H1 (cell line): ENCODE data around the gene PHC2. TPM values are rescaled to one million over a fixed set of nuclear protein-coding genes. Genes with fewer than 3 reads are reported as not detected.

Experiments used
- RAD21 ChIP-seq, 2 experiments: IDR thresholded peaks in 1 of 2; conservative IDR thresholded peaks in 1 of 2; 2 replicates each; pipeline ENCODE4 v1.6.1; 2011; ENCODE audit warnings: low read depth in 2 of 2, low read length in 2 of 2, improper control_type of control experiment in 1 of 2, inconsistent platforms in 1 of 2, mild to moderate bottlenecking in 1 of 2, moderate library complexity in 1 of 2
- RBBP5 ChIP-seq: IDR thresholded peaks from 2 replicates; pipeline ENCODE4 v1.7.1; 2012; ENCODE audit warnings: low read depth, mild to moderate bottlenecking, inconsistent platforms, low read length, moderate library complexity, borderline replicate concordance
- SIRT6 ChIP-seq: IDR thresholded peaks from one replicate; pipeline ENCODE4 v1.7.1; 2012; ENCODE audit warnings: low read length, inconsistent platforms
- SP4 ChIP-seq: IDR thresholded peaks from 2 replicates; pipeline ENCODE4 v1.6.1; 2012; ENCODE audit warnings: low read length, inconsistent platforms
- polyA plus RNA-seq, 7 experiments: library from polyadenylated mRNA; depleted of rRNA in 3 of 7; stranded (reverse) in 5 of 7; unstranded in 2 of 7; fragments of >200 nt in 5 of 7; fragments of 200-250 nt in 2 of 7; gene quantifications; 1 replicate in 5 of 7; 2 replicates in 1 of 7; 4 replicates in 1 of 7; pipeline versions ENCODE4 v1.2.1 to v1.2.3, GENCODE V29; 2011 to 2013; ENCODE audit warnings: missing spikeins in 2 of 7, mixed read lengths in 2 of 7
- total RNA-seq: library from RNA; stranded (reverse); fragmentation: NEBNext Ultra II Directional; extraction: Animal tissue kit (Norgen Biotek cat#: 25700); gene quantifications from 2 replicates; pipeline ENCODE4 v1.2.1, GENCODE V29; 2021

PHC2 gene
- total and polyA plus RNA-seq, 2 of the 8 experiments (the other 6 are each of a cell fraction or from before 2014, with no cell fraction given), result 5.6 to 14.2 TPM

DNA sequence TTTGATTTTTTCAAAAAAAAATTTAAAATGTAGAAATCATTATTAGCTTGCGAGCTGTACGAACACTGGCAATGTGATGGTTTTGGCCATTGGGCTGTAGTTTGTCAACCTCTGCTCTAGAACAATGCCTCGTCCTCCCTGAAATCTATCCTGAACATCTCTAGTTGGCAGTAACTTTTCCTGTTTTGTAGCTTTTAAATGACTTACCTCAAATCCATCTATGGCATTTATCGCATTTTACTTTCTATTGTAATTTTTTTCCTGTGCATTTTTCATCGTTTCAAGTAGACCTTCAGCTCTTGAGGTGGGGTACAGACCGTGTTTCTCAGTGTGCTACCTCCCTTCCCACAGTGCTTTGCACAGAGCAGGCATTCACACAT, 79.6 kb downstream of the PHC2 start (continued):
- TF ChIP-seq RAD21 (IDR thresholded peaks at IDR 0.05 in 1 of 2, conservative IDR thresholded peaks at IDR 0.05 in 1 of 2; ENCODE audit: low read depth in 2 of 2, low read length in 2 of 2) (no peak), SIRT6 (no peak), SP4 (no peak), RBBP5 (no peak)
